ENCODE data around the gene DIDO1. TPM values are rescaled to one million over a fixed set of nuclear protein-coding genes. Genes with fewer than 3 reads are reported as not detected.

Gene DIDO1
- total and polyA plus RNA-seq, 8 donors, result 38.1 to 65.9 (median 58.5) TPM

GRCh38 chr20:62920039-62920645 lies 6.2 kb downstream of the DIDO1 start:
- Histone ChIP-seq H3K4me1 (peaks cover 43 to 100% of the 10 kb centered on the region in 2 donors), H3K27ac (no peak overlapping the region), H3K9me3 (no peaks in the 10 kb centered on the region), H3K4me3 (no peak overlapping the region), H3K36me3 (no peaks in the 10 kb centered on the region), H3K27me3 (no peaks in the 10 kb centered on the region)
- intact Hi-C loops (cut with DNase I), result no loop called here
- DNase-seq (no peak), ATAC-seq (no peak)
- TF ChIP-seq CTCF (IDR thresholded peaks at IDR 0.05), result no peak

- Histone ChIP-seq H3K4me1 (peaks cover 42 to 100% of the 10 kb centered on the region in 2 donors), H3K27me3 (no peaks in the 10 kb centered on the region), H3K36me3 (peaks cover 0 to under 1% of the 10 kb centered on the region in 2 donors), H3K4me3 (no peak overlapping the region), H3K9me3 (no peaks in the 10 kb centered on the region), H3K27ac (no peak overlapping the region)
- no peak for TF ChIP-seq CTCF (IDR thresholded peaks at IDR 0.05)
- ATAC-seq, result no peak
- DNase-seq, result no peak
- intact Hi-C loops (cut with DNase I), result no loop called here
Observed at GRCh38 chr20:62918831-62919230, 7.5 kb downstream of the DIDO1 start.

- H3K27ac ChIP-seq, result no peak overlapping the region
- ATAC-seq (no peak), DNase-seq (no peak)
- intact Hi-C loops (cut with DNase I), result no loop called here
- H3K4me1 ChIP-seq, result peaks cover 35 to 96% of the 10 kb centered on the region in 2 donors
- H3K27me3 ChIP-seq, result no peaks in the 10 kb centered on the region
- TF ChIP-seq CTCF (IDR thresholded peaks at IDR 0.05), result no peak
- H3K36me3 ChIP-seq, result peaks cover 0 to 7% of the 10 kb centered on the region in 2 donors
- H3K9me3 ChIP-seq, result no peaks in the 10 kb centered on the region
- no peak overlapping the region for H3K4me3 ChIP-seq
Observed at GRCh38 chr20:62918147-62918546, 8.2 kb downstream of the DIDO1 start.

GRCh38 chr20:62917720-62918119 lies 8.6 kb downstream of the DIDO1 start:
- ATAC-seq (no peak), DNase-seq (no peak)
- Histone ChIP-seq H3K9me3 (no peaks in the 10 kb centered on the region), H3K4me3 (no peak overlapping the region), H3K27me3 (no peaks in the 10 kb centered on the region), H3K36me3 (peaks cover 0 to 11% of the 10 kb centered on the region in 2 donors), H3K27ac (no peak overlapping the region), H3K4me1 (peaks cover 31 to 92% of the 10 kb centered on the region in 2 donors)
- no peak for TF ChIP-seq CTCF (IDR thresholded peaks at IDR 0.05)
- intact Hi-C loops (cut with DNase I), result no loop called here

GRCh38 chr20:62916703-62917476 lies 9.4 kb downstream of the DIDO1 start:
- Histone ChIP-seq H3K27ac (no peak overlapping the region), H3K4me3 (no peak overlapping the region), H3K27me3 (no peaks in the 10 kb centered on the region), H3K9me3 (no peaks in the 10 kb centered on the region), H3K4me1 (peaks cover 27 to 83% of the 10 kb centered on the region in 2 donors), H3K36me3 (peaks cover 0 to 20% of the 10 kb centered on the region in 2 donors)
- intact Hi-C loops (cut with DNase I), result no loop called here
- DNase-seq (no peak), ATAC-seq (no peak)
- TF ChIP-seq CTCF (IDR thresholded peaks at IDR 0.05), result no peak
